ENCODE measurements around the gene CCDC3. TPM values are rescaled to one million over a fixed set of nuclear protein-coding genes. Genes with fewer than 3 reads are reported as not detected.

Gene CCDC3
- total RNA-seq, 1 experiment from 2014 or later, result not detected

DNA sequence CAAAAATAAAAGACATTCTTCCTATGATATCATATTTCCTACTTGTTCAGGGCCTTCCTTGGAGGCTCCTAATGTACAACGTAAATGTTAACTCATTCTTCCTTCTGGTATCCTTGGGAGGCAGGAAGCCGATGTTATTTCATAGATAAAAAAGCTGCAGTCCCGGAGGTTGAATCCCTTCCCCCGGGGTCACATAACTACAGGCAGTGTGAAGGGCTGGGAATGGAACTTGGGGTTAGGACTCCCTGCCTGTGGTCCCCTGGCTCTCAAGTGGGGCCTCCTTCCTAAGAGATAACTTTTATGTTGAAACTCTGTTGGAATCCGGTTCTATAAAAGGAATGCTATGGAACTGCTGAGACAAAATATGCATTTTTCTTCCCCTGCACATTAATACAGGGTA lies 14.9 kb upstream of the CCDC3 start:
- Mint-ChIP-seq H3K36me3 (ENCODE audit: insufficient read depth, unreplicated experiment) (no peaks in the 10 kb centered on the region), H3K9me3 (ENCODE audit: unreplicated experiment) (no peaks in the 10 kb centered on the region), H3K4me3 (ENCODE audit: unreplicated experiment) (no peak overlapping the region), H3K4me1 (ENCODE audit: insufficient read depth, unreplicated experiment) (no peaks in the 10 kb centered on the region), H3K27ac (ENCODE audit: low read depth, unreplicated experiment) (no peak overlapping the region), H3K27me3 (ENCODE audit: insufficient read depth, unreplicated experiment) (peaks cover 7% of the 10 kb centered on the region)
- no peak for DNase-seq (ENCODE audit: unreplicated experiment)
- TF ChIP-seq, protein P1, sequence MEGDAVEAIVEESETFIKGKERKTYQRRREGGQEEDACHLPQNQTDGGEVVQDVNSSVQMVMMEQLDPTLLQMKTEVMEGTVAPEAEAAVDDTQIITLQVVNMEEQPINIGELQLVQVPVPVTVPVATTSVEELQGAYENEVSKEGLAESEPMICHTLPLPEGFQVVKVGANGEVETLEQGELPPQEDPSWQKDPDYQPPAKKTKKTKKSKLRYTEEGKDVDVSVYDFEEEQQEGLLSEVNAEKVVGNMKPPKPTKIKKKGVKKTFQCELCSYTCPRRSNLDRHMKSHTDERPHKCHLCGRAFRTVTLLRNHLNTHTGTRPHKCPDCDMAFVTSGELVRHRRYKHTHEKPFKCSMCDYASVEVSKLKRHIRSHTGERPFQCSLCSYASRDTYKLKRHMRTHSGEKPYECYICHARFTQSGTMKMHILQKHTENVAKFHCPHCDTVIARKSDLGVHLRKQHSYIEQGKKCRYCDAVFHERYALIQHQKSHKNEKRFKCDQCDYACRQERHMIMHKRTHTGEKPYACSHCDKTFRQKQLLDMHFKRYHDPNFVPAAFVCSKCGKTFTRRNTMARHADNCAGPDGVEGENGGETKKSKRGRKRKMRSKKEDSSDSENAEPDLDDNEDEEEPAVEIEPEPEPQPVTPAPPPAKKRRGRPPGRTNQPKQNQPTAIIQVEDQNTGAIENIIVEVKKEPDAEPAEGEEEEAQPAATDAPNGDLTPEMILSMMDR (IDR thresholded peaks at IDR 0.05; ENCODE audit: unreplicated experiment), result no peak
- ChIA-PET CTCF (interaction anchor here (1.0 kb wide), 1 partner anchor 82 kb away, joined by 3 read pairs; no protein-coding TSS in a partner anchor), POLR2A (no interaction called here)
- no TSS peak for BruUV-seq (replicated peaks)
- intact Hi-C loops (cut with micrococcal nuclease), result no loop called here

DNA sequence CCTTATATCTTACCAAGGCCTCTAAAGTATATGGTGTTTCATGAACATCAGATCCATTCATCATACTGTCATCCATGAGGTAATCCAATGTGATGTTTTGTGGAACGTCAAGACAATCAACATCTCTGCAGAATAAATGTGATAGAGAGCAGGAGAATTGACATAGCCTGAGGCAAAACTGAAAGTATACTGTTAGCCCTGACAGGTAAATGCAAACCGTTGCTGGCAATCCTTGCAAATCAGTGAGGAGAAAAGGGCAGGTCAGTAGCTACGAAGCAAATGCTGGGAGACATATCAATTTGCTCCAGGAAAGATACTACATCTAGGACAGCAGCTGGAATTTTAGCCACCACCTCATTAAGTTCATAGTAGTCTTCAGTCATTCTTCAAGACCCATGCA lies 4.5 kb upstream of the CCDC3 start:
- Mint-ChIP-seq H3K4me1 (ENCODE audit: insufficient read depth, unreplicated experiment) (peaks cover 6% of the 10 kb centered on the region), H3K9me3 (ENCODE audit: unreplicated experiment) (no peaks in the 10 kb centered on the region), H3K36me3 (ENCODE audit: insufficient read depth, unreplicated experiment) (no peaks in the 10 kb centered on the region), H3K27ac (ENCODE audit: low read depth, unreplicated experiment) (no peak overlapping the region), H3K27me3 (ENCODE audit: insufficient read depth, unreplicated experiment) (peaks cover 11% of the 10 kb centered on the region), H3K4me3 (ENCODE audit: unreplicated experiment) (no peak overlapping the region)
- TF ChIP-seq, protein P1 (IDR thresholded peaks at IDR 0.05; ENCODE audit: unreplicated experiment), result no peak
- no TSS peak for BruUV-seq (replicated peaks)
- intact Hi-C loops (cut with micrococcal nuclease), result no loop called here
- ChIA-PET POLR2A (interaction anchor here (0.7 kb wide), 1 partner anchor 15 kb away, joined by 3 read pairs; no protein-coding TSS in a partner anchor), CTCF (no interaction called here)
- DNase-seq (ENCODE audit: unreplicated experiment), result no peak

- H3K4me1 Mint-ChIP-seq (ENCODE audit: insufficient read depth, unreplicated experiment), result peaks cover 6% of the 10 kb centered on the region
- no peaks in the 10 kb centered on the region for H3K36me3 Mint-ChIP-seq (ENCODE audit: insufficient read depth, unreplicated experiment)
- H3K9me3 Mint-ChIP-seq (ENCODE audit: unreplicated experiment), result no peaks in the 10 kb centered on the region
- intact Hi-C loops (cut with micrococcal nuclease), result no loop called here
- TF ChIP-seq, protein P1 (IDR thresholded peaks at IDR 0.05; ENCODE audit: unreplicated experiment), result no peak
- H3K4me3 Mint-ChIP-seq (ENCODE audit: unreplicated experiment), result no peak overlapping the region
- BruUV-seq (replicated peaks), result no TSS peak
- CTCF ChIA-PET, result no interaction called here
- POLR2A ChIA-PET, result no interaction called here
- H3K27ac Mint-ChIP-seq (ENCODE audit: low read depth, unreplicated experiment), result no peak overlapping the region
- no peak for DNase-seq (ENCODE audit: unreplicated experiment)
- H3K27me3 Mint-ChIP-seq (ENCODE audit: insufficient read depth, unreplicated experiment), result peaks cover 11% of the 10 kb centered on the region
These were observed 2.2 kb upstream of the CCDC3 start for GRCh38 chr10:13003759-13004158.

- H3K9me3 Mint-ChIP-seq (ENCODE audit: unreplicated experiment), result no peaks in the 10 kb centered on the region
- no peaks in the 10 kb centered on the region for H3K36me3 Mint-ChIP-seq (ENCODE audit: insufficient read depth, unreplicated experiment)
- peaks cover 6% of the 10 kb centered on the region for H3K4me1 Mint-ChIP-seq (ENCODE audit: insufficient read depth, unreplicated experiment)
- intact Hi-C loops (cut with micrococcal nuclease), result no loop called here
- TF ChIP-seq, protein P1 (IDR thresholded peaks at IDR 0.05; ENCODE audit: unreplicated experiment), result no peak
- ChIA-PET POLR2A (no interaction called here), CTCF (no interaction called here)
- H3K27me3 Mint-ChIP-seq (ENCODE audit: insufficient read depth, unreplicated experiment), result peaks cover 5% of the 10 kb centered on the region
- peak; percentile 36 for DNase-seq (ENCODE audit: unreplicated experiment)
- no TSS peak for BruUV-seq (replicated peaks)
- H3K27ac Mint-ChIP-seq (ENCODE audit: low read depth, unreplicated experiment), result no peak overlapping the region
- H3K4me3 Mint-ChIP-seq (ENCODE audit: unreplicated experiment), result no peak overlapping the region
These were observed 1.5 kb upstream of the CCDC3 start for GRCh38 chr10:13003004-13003403.

Data from MCF 10A (cell line).